Measurements from ENCODE around the gene APP.

Gene APP

GRCh38 chr21:25987531-25987930 lies 183.0 kb downstream of the APP start:
- in situ Hi-C loops (cut with HindIII; ENCODE audit: low sequenced_read_pairs) = no loop called here

GRCh38 chr21:25986928-25987327 lies 183.6 kb downstream of the APP start:
- in situ Hi-C loops (cut with HindIII; ENCODE audit: low sequenced_read_pairs) = no loop called here

GRCh38 chr21:25985990-25986389 lies 184.6 kb downstream of the APP start:
- in situ Hi-C loops (cut with HindIII; ENCODE audit: low sequenced_read_pairs) = no loop called here

- in situ Hi-C loops (cut with HindIII; ENCODE audit: low sequenced_read_pairs) = no loop called here
Observed at GRCh38 chr21:25984538-25984937, 186.0 kb downstream of the APP start.

GRCh38 chr21:25983745-25984144 lies 186.8 kb downstream of the APP start:
- in situ Hi-C loops (cut with HindIII; ENCODE audit: low sequenced_read_pairs) = no loop called here

- in situ Hi-C loops (cut with HindIII; ENCODE audit: low sequenced_read_pairs) = no loop called here
Observed at GRCh38 chr21:25980710-25981109, 189.9 kb downstream of the APP start.

GRCh38 chr21:25979845-25980616 lies 190.5 kb downstream of the APP start:
- in situ Hi-C loops (cut with HindIII; ENCODE audit: low sequenced_read_pairs) = no loop called here

- in situ Hi-C loops (cut with HindIII; ENCODE audit: low sequenced_read_pairs) = no loop called here
Observed at GRCh38 chr21:25977068-25977611, 193.4 kb downstream of the APP start.

GRCh38 chr21:25974964-25975363 lies 195.6 kb downstream of the APP start:
- in situ Hi-C loops (cut with HindIII; ENCODE audit: low sequenced_read_pairs) = no loop called here

- in situ Hi-C loops (cut with HindIII; ENCODE audit: low sequenced_read_pairs) = no loop called here
Observed at GRCh38 chr21:25970254-25970930, 200.2 kb downstream of the APP start.

GRCh38 chr21:25967901-25968438 lies 202.6 kb downstream of the APP start:
- in situ Hi-C loops (cut with HindIII; ENCODE audit: low sequenced_read_pairs) = loop anchor here (5.0 kb wide), 1 partner anchor 71 kb away; no protein-coding TSS in a partner anchor

- in situ Hi-C loops (cut with HindIII; ENCODE audit: low sequenced_read_pairs) = loop anchor here (5.0 kb wide), 1 partner anchor 70 kb away; no protein-coding TSS in a partner anchor
Observed at GRCh38 chr21:25967181-25967900, 203.2 kb downstream of the APP start.

GRCh38 chr21:25965951-25966707 lies 204.4 kb downstream of the APP start:
- in situ Hi-C loops (cut with HindIII; ENCODE audit: low sequenced_read_pairs) = loop anchor here (5.0 kb wide), 1 partner anchor 69 kb away; no protein-coding TSS in a partner anchor

- in situ Hi-C loops (cut with HindIII; ENCODE audit: low sequenced_read_pairs) = loop anchor here (5.0 kb wide), 1 partner anchor 68 kb away; no protein-coding TSS in a partner anchor
Observed at GRCh38 chr21:25964926-25965325, 205.6 kb downstream of the APP start.

- in situ Hi-C loops (cut with HindIII; ENCODE audit: low sequenced_read_pairs) = no loop called here
Observed at GRCh38 chr21:25964015-25964414, 206.6 kb downstream of the APP start.

- in situ Hi-C loops (cut with HindIII; ENCODE audit: low sequenced_read_pairs) = no loop called here
Observed at GRCh38 chr21:25963181-25963580, 207.4 kb downstream of the APP start.

GRCh38 chr21:25961042-25961441 lies 209.5 kb downstream of the APP start:
- in situ Hi-C loops (cut with HindIII; ENCODE audit: low sequenced_read_pairs) = no loop called here

GRCh38 chr21:25960402-25960801 lies 210.2 kb downstream of the APP start:
- in situ Hi-C loops (cut with HindIII; ENCODE audit: low sequenced_read_pairs) = no loop called here

GRCh38 chr21:25959799-25960198 lies 210.8 kb downstream of the APP start:
- in situ Hi-C loops (cut with HindIII; ENCODE audit: low sequenced_read_pairs) = no loop called here
